VCaP (cell line): ENCODE data around the gene ARHGAP1.

Experiments used
- H3K27ac ChIP-seq: fragments of 450-650 bp; 2 replicates; pipeline ENCODE4 v1.5.1; 2017
- CTCF ChIP-seq: fragments of 450-650 bp; conservative IDR thresholded peaks from 2 replicates; pipeline ENCODE4 v1.5.1; 2017; ENCODE audit warnings: mild to moderate bottlenecking, moderate library complexity

ARHGAP1 gene

GRCh38 chr11:46669711-46670139 is 30.7 kb downstream of the ARHGAP1 start:
- no peak overlapping the region for H3K27ac ChIP-seq
- TF ChIP-seq CTCF: peak; percentile 14; the same call in 1 of the 2 replicates

- no peak for TF ChIP-seq CTCF
- no peak overlapping the region for H3K27ac ChIP-seq
These were observed 31.8 kb downstream of the ARHGAP1 start for GRCh38 chr11:46668480-46669085.

GRCh38 chr11:46667043-46667481 is 33.4 kb downstream of the ARHGAP1 start:
- TF ChIP-seq CTCF: no peak
- H3K27ac ChIP-seq: no peak overlapping the region

- H3K27ac ChIP-seq: no peak overlapping the region
- no peak for TF ChIP-seq CTCF
These were observed 33.9 kb downstream of the ARHGAP1 start for GRCh38 chr11:46666516-46666915.

- TF ChIP-seq CTCF: no peak
- no peak overlapping the region for H3K27ac ChIP-seq
These were observed 35.1 kb downstream of the ARHGAP1 start for GRCh38 chr11:46665356-46665755.

GRCh38 chr11:46664612-46665011 is 35.8 kb downstream of the ARHGAP1 start:
- H3K27ac ChIP-seq: no peak overlapping the region
- TF ChIP-seq CTCF: no peak

GRCh38 chr11:46663277-46663940 is 37.0 kb downstream of the ARHGAP1 start:
- no peak for TF ChIP-seq CTCF
- no peak overlapping the region for H3K27ac ChIP-seq
